CD4-positive, CD25-positive, alpha-beta regulatory T cell (primary cell): ENCODE measurements around the gene TSPEAR. TPM values are rescaled to one million over a fixed set of nuclear protein-coding genes. Genes with fewer than 3 reads are reported as not detected.

Source experiments
- ATAC-seq, 2 donors: fragments of 150-1000 bp; cut with Tn5 transposase; one replicate each; pipeline ENCODE4 v1.10.0; 2021; ENCODE audit warnings: low read depth in 2 of 2, moderate number of reproducible peaks in 2 of 2, moderate library complexity in 1 of 2
- DNase-seq, 3 donors: peaks; one replicate each; pipeline versions ENCODE4 v3.0.0 to v3.0.0-alpha.2; 2012 to 2022; ENCODE audit warnings: mixed read lengths in 1 of 3
- H3K27ac ChIP-seq: one replicate; pipeline ENCODE4 v1.7.0; 2013; ENCODE audit warnings: mild to moderate bottlenecking, low read length; ENCODE audit not compliant: insufficient read depth, poor library complexity, severe bottlenecking
- H3K27me3 ChIP-seq: one replicate; pipeline ENCODE4 v1.7.0; 2013; ENCODE audit warnings: low read length; ENCODE audit not compliant: control insufficient read depth, insufficient read depth
- H3K36me3 ChIP-seq: one replicate; pipeline ENCODE4 v1.7.0; 2013; ENCODE audit warnings: mild to moderate bottlenecking, low read length, moderate library complexity; ENCODE audit not compliant: control insufficient read depth, insufficient read depth
- H3K4me1 ChIP-seq: 2 replicates; pipeline ENCODE4 v1.7.0; 2013; ENCODE audit warnings: mild to moderate bottlenecking, low read length; ENCODE audit not compliant: insufficient read depth, control insufficient read depth, poor library complexity, severe bottlenecking
- H3K4me3 ChIP-seq: one replicate; pipeline ENCODE4 v1.7.0; 2013; ENCODE audit warnings: low read depth, mild to moderate bottlenecking, low read length, moderate library complexity
- H3K9me3 ChIP-seq, 2 experiments: 1 replicate in 1 of 2; 2 replicates in 1 of 2; pipeline ENCODE4 v1.7.0; 2013; ENCODE audit warnings: low read length in 2 of 2, mild to moderate bottlenecking in 1 of 2, moderate library complexity in 1 of 2; ENCODE audit not compliant: control insufficient read depth in 2 of 2
- H3K27ac Mint-ChIP-seq, 3 donors: one replicate each; pipeline ENCODE4 v1.8.0; 2020 to 2022; ENCODE audit warnings: mild to moderate bottlenecking in 3 of 3, mixed read lengths in 3 of 3, moderate library complexity in 2 of 3
- H3K27me3 Mint-ChIP-seq: one replicate; pipeline ENCODE4 v1.8.0; 2022; ENCODE audit warnings: mild to moderate bottlenecking, mixed read lengths
- H3K36me3 Mint-ChIP-seq: one replicate; pipeline ENCODE4 v1.8.0; 2020; ENCODE audit warnings: mixed read lengths
- H3K4me1 Mint-ChIP-seq, 4 donors: one replicate each; pipeline ENCODE4 v1.8.0; 2020 to 2022; ENCODE audit warnings: mixed read lengths in 4 of 4, mild to moderate bottlenecking in 1 of 4
- H3K4me3 Mint-ChIP-seq, 4 donors: one replicate each; pipeline ENCODE4 v1.8.0; 2020 to 2022; ENCODE audit warnings: mild to moderate bottlenecking in 4 of 4, mixed read lengths in 4 of 4, moderate library complexity in 3 of 4
- H3K9me3 Mint-ChIP-seq, 7 donors: one replicate each; pipeline ENCODE4 v1.8.0; 2020 to 2022; ENCODE audit warnings: mixed read lengths in 7 of 7, mild to moderate bottlenecking in 3 of 7, moderate library complexity in 2 of 7
- polyA plus RNA-seq, 4 donors: library from polyadenylated mRNA; unstranded; fragments of 300-500 nt; fragmentation: Illumina TruSeq; gene quantifications; one replicate each; pipeline ENCODE4 v1.2.3, GENCODE V29; 2021
- total RNA-seq: library from RNA; stranded (reverse); gene quantifications from one replicate; pipeline ENCODE4 v1.2.3, GENCODE V29; 2022

Gene TSPEAR
- total and polyA plus RNA-seq, 5 donors from 2014 or later = 0.05 TPM; not detected in 4

DNA sequence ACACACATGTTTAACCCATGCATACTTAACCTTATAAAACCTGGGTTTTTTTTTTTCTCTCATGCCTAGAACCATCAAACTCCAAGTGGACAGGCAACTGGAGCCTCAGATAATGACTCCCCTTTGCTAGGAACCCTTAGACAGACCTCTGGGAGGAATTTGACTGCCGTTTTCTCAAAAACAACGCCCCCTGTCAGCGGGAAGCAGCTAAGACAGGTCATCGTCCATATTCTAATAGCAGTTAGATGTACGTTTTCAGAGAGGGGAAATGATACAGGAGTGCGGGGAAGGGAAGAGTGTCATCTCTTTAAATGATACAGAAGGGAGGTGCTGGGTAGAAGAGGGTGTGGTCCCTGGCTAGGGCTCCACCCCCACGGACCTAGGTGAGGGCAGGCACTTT is 221.4 kb downstream of the TSPEAR start:
- Histone ChIP-seq H3K4me3 (no peak overlapping the region), H3K27me3 (no peaks in the 10 kb centered on the region), H3K9me3 (peaks cover 6 to 9% of the 10 kb centered on the region in 2 experiments), H3K27ac (no peak overlapping the region), H3K36me3 (no peaks in the 10 kb centered on the region), H3K4me1 (no peaks in the 10 kb centered on the region)
- Mint-ChIP-seq H3K4me3 (no peak overlapping the region), H3K9me3 (peaks cover 0 to 13% (median 7%) of the 10 kb centered on the region in 7 donors), H3K27me3 (peaks cover 14% of the 10 kb centered on the region), H3K4me1 (peaks cover 0 to 13% (median 0%) of the 10 kb centered on the region in 4 donors), H3K27ac (no peak overlapping the region), H3K36me3 (no peaks in the 10 kb centered on the region)
- no peak for ATAC-seq
- DNase-seq = peak in 1 of 3 donors; percentile 11

DNA sequence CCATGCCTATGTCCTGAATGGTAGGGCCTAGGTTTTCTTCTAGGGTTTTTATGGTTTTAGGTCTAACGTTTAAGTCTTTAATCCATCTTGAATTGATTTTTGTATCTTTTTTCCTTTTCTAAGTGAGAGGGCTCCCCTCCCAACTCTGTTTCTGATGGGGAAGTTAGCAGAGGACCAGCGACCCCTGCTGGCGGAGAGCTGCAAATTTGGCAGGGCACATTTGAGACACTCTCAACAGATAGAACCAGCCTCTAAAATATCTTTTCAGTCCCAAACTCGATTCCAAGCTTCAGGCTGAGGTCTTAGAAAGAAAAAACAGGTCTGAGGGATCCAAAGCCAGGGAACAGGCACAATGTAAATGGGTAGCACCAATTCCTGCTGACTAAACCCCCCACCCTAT is 223.5 kb downstream of the TSPEAR start:
- Mint-ChIP-seq H3K27me3 (peaks cover 18% of the 10 kb centered on the region), H3K4me1 (peaks cover 0 to 16% (median 0%) of the 10 kb centered on the region in 4 donors), H3K9me3 (peaks cover 0 to 8% (median 3%) of the 10 kb centered on the region in 7 donors), H3K36me3 (no peaks in the 10 kb centered on the region), H3K4me3 (no peak overlapping the region), H3K27ac (no peak overlapping the region)
- Histone ChIP-seq H3K27me3 (no peaks in the 10 kb centered on the region), H3K9me3 (peaks cover 1 to 2% of the 10 kb centered on the region in 2 experiments), H3K27ac (no peak overlapping the region), H3K36me3 (no peaks in the 10 kb centered on the region), H3K4me3 (no peak overlapping the region), H3K4me1 (no peaks in the 10 kb centered on the region)
- DNase-seq (peak in 2 of 3 donors; percentile 27 to 66), ATAC-seq (no peak)

DNA sequence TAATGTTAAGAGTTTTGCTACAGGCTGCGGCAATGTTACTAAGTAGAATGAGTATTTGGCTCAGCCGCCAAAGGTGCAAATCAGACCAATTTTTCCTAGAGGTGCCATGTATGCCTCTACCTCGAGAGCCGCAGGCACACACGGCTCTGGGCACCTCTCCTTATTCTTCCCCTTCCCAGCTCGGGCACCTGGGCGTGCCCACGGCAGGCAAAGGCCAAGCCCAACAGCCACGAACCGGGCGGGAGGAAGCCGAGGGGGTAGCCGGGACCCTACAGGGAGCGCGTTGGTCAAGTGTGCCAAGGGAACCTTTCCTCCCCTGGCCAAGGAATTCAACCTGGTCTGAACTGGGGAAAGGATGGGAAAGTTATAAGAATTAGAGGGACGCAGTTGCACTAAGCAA is 225.1 kb downstream of the TSPEAR start:
- H3K36me3 Mint-ChIP-seq = no peaks in the 10 kb centered on the region
- H3K27ac Mint-ChIP-seq = peak overlapping the region in 1 of 3 donors; percentile 51
- H3K27ac ChIP-seq = no peak overlapping the region
- H3K27me3 ChIP-seq = no peaks in the 10 kb centered on the region
- H3K4me3 Mint-ChIP-seq = peak overlapping the region in 1 of 4 donors; percentile 11
- ATAC-seq (no peak), DNase-seq (no peak)
- H3K36me3 ChIP-seq = no peaks in the 10 kb centered on the region
- no peaks in the 10 kb centered on the region for H3K4me1 ChIP-seq
- H3K4me1 Mint-ChIP-seq = peaks cover 0 to 16% (median 0%) of the 10 kb centered on the region in 4 donors
- no peak overlapping the region for H3K4me3 ChIP-seq
- H3K9me3 ChIP-seq = no peaks in the 10 kb centered on the region
- H3K27me3 Mint-ChIP-seq = peaks cover 9% of the 10 kb centered on the region
- H3K9me3 Mint-ChIP-seq = peaks cover 0 to 2% (median 0%) of the 10 kb centered on the region in 7 donors

DNA sequence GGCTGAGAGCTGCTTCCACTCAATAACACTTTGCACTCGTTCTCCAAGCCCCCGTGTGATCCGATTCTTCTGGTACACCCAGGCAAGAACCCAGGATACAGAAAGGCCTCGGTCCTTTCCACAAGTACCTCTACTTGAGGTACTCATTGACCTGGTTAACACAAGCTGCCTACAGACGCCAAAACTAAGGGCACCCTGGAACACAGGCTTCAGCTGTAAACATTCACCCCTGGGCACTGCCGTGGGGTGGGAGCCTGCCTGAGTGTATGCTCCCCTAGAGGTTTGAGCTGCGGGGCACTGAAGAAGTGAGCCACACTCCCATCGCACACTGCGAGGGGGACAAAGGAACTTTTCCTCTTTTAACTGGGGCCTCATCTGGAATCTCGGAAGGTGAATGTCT is 225.6 kb downstream of the TSPEAR start:
- no peaks in the 10 kb centered on the region for H3K9me3 ChIP-seq

DNA sequence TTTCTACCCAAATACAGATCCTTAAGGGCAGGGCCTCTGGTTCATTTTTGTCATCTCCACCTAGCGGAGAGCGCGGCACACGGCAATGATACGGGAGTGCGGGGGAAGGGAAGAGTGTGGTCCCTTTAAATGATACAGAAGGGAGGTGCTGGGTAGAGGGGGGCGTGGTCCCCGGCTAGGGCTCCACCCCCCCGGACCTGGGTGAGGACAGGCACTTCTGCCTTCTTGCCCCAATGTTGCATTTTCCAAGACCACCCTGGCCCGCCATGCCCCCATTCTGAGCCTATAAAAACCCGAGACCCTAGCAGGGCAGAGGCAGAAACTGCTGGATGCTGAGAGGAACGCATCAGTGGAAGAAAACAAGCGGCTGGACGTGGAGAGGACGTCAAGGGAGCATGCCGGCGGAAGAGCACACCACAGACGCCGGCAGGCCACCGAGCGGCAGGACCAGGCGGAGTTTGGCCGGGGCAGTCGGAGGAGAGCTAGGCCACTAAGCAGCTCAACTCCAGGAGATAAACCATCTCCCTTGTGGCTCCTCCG is 226.0 kb downstream of the TSPEAR start:
- Mint-ChIP-seq H3K27me3 (peaks cover 9% of the 10 kb centered on the region), H3K27ac (peak overlapping the region in 1 of 3 donors; percentile 51), H3K4me3 (peak overlapping the region; percentile 56 to 87 (median 80)), H3K4me1 (peaks cover 0 to 16% (median 0%) of the 10 kb centered on the region in 4 donors), H3K36me3 (no peaks in the 10 kb centered on the region), H3K9me3 (peaks cover 0 to 2% (median 0%) of the 10 kb centered on the region in 7 donors)
- H3K4me1 ChIP-seq = no peaks in the 10 kb centered on the region
- H3K4me3 ChIP-seq = no peak overlapping the region
- no peaks in the 10 kb centered on the region for H3K27me3 ChIP-seq
- DNase-seq (peak; percentile 9 to 69 (median 15)), ATAC-seq (peak; percentile 37 to 74)
- H3K9me3 ChIP-seq = no peaks in the 10 kb centered on the region
- H3K27ac ChIP-seq = no peak overlapping the region
- H3K36me3 ChIP-seq = no peaks in the 10 kb centered on the region

More for the DNA sequence above, 225.6 kb downstream of the TSPEAR start:
- no peaks in the 10 kb centered on the region for H3K36me3 ChIP-seq
- H3K27ac ChIP-seq = no peak overlapping the region
- no peaks in the 10 kb centered on the region for H3K4me1 ChIP-seq
- Mint-ChIP-seq H3K27me3 (peaks cover 9% of the 10 kb centered on the region), H3K4me1 (peaks cover 0 to 16% (median 0%) of the 10 kb centered on the region in 4 donors), H3K27ac (no peak overlapping the region), H3K9me3 (peaks cover 0 to 2% (median 0%) of the 10 kb centered on the region in 7 donors), H3K4me3 (peak overlapping the region in 3 of 4 donors; percentile 11 to 87 (median 83)), H3K36me3 (no peaks in the 10 kb centered on the region)
- no peak overlapping the region for H3K4me3 ChIP-seq
- DNase-seq (peak in 1 of 3 donors; percentile 10), ATAC-seq (no peak)
- H3K27me3 ChIP-seq = no peaks in the 10 kb centered on the region

DNA sequence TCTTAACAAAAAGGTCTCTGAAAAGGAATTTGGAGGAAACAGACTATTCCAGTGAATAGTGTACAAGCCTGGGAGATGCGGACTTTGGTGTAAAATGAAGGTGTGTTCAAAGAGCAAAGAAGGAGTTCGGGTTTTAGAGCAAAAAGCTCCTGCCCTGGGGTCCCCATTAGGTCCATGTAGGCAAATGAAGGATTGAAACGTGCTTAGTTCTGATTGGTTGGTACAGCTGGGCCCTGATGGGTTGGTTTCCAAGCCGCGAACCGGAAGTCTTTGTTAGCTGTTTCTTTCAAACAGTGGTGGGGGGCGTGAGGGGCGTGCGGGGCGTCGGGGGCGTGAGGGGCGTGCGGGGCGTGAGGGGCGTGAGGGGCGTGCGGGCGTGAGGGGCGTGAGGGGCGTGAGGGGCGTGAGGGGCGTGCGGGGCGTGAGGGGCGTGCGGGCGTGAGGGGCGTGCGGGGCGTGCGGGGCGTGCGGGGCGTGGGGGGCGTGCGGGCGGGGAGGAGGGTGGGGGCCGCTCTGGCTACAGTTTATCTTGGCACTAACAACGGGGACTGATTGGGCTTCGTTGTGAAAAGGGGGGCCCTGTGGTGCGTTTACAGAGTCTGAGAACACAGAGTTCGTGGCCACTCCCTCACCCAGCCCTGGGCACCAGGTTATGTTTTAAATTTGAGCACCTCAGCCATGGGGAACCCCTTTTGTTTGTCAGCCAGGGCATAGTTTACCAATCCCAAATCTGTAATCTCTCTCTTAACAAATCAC is 226.7 kb downstream of the TSPEAR start:
- peaks cover 9% of the 10 kb centered on the region for H3K27me3 Mint-ChIP-seq
- H3K4me3 Mint-ChIP-seq = peak overlapping the region in 2 of 4 donors; percentile 83 to 87
- H3K27ac ChIP-seq = no peak overlapping the region
- no peaks in the 10 kb centered on the region for H3K27me3 ChIP-seq
- ATAC-seq (no peak), DNase-seq (no peak)
- H3K36me3 ChIP-seq = no peaks in the 10 kb centered on the region
- peaks cover 0 to 19% (median 2%) of the 10 kb centered on the region in 4 donors for H3K4me1 Mint-ChIP-seq
- H3K9me3 Mint-ChIP-seq = peaks cover 0 to 2% (median 0%) of the 10 kb centered on the region in 7 donors
- no peaks in the 10 kb centered on the region for H3K36me3 Mint-ChIP-seq
- H3K4me1 ChIP-seq = no peaks in the 10 kb centered on the region
- peak overlapping the region in 1 of 3 donors; percentile 51 for H3K27ac Mint-ChIP-seq
- no peaks in the 10 kb centered on the region for H3K9me3 ChIP-seq
- no peak overlapping the region for H3K4me3 ChIP-seq

DNA sequence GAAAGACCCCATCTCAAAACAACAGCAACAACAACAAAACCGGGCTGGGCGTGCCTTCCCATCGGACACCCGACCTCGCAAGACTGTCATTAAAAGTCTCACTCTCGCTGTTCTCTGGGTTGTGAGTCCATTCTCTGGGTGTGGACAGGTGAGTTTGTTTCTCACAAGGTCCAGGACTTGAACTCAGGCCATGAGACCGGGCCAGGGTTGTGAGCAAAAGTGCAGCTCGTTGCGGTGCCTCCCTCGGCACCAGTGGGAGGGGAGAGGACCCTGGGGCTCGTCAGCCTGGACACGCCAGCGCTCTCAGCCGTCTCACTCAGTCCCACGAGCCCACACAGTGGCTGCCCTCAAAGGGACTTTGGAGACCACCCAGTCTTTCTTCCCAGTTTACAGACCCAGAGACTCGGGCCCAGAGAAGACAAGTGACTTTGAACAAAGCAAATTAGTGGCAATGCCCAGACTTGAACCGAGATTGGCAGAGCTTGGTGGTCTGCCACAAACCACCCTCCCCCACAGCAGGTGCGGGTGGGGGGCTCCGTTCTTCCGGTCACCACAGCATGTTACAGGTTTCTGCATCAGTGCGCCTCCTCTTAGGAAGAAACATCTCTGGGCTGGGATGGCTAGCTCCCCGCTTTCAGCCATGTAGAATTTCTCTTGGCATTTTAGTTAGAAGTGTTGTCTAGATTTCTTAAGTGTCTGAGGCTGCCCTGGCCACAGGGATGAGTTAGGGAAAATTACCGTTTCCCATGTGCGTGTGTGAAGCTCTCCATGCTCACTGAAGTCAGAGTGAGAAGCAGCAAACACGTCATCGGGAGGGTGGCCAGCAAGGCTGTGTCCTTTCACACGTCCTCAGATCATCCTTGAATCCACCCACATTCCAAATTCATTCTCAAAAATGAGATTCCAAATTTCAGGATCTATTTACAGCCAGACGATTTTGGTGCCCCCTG is 227.8 kb downstream of the TSPEAR start:
- no peak overlapping the region for H3K4me3 Mint-ChIP-seq
- no peak overlapping the region for H3K27ac Mint-ChIP-seq
- H3K36me3 Mint-ChIP-seq = no peaks in the 10 kb centered on the region
- H3K27me3 Mint-ChIP-seq = peaks cover 9% of the 10 kb centered on the region
- DNase-seq (no peak), ATAC-seq (no peak)
- no peaks in the 10 kb centered on the region for H3K36me3 ChIP-seq
- peaks cover 0 to 2% (median 0%) of the 10 kb centered on the region in 7 donors for H3K9me3 Mint-ChIP-seq
- H3K4me3 ChIP-seq = no peak overlapping the region
- no peaks in the 10 kb centered on the region for H3K27me3 ChIP-seq
- H3K9me3 ChIP-seq = no peaks in the 10 kb centered on the region
- H3K4me1 ChIP-seq = no peaks in the 10 kb centered on the region
- H3K4me1 Mint-ChIP-seq = peaks cover 5 to 27% (median 6%) of the 10 kb centered on the region in 4 donors
- H3K27ac ChIP-seq = no peak overlapping the region
